GM23338 (cell line): ENCODE data around the gene PIN1. TPM values are rescaled to one million over a fixed set of nuclear protein-coding genes. Genes with fewer than 3 reads are reported as not detected.

Source experiments
- ATAC-seq: fragments of 200-7000 bp; cut with Tn5 transposase; 3 replicates; pipeline ENCODE4 v1.9.1; 2020
- DNase-seq: peaks from one replicate; pipeline ENCODE4 v3.0.0-alpha.2; 2015; ENCODE audit warnings: low spot score
- H2AFZ ChIP-seq: fragments of 200-600 bp; sonication (generic); 2 replicates; pipeline ENCODE4 v1.8.0; 2016; ENCODE audit warnings: antibody characterized with exemption, mild to moderate bottlenecking, moderate library complexity
- H3F3A ChIP-seq: fragments of 200-600 bp; sonication (generic); replicated peaks from 2 replicates; pipeline ENCODE4 v1.8.0; 2017; ENCODE audit warnings: antibody characterized with exemption, mixed run types, low read depth
- H3K27ac ChIP-seq: fragments of 200-600 bp; sonication (generic); 2 replicates; pipeline ENCODE4 v1.6.1; 2016; ENCODE audit warnings: low read depth
- H3K27me3 ChIP-seq: fragments of 200-600 bp; sonication (generic); 2 replicates; pipeline ENCODE4 v1.8.0; 2016; ENCODE audit warnings: mild to moderate bottlenecking, mixed run types, moderate library complexity; ENCODE audit not compliant: insufficient read depth
- H3K36me3 ChIP-seq: fragments of 200-600 bp; sonication (generic); 2 replicates; pipeline ENCODE4 v1.8.0; 2016; ENCODE audit warnings: mild to moderate bottlenecking; ENCODE audit not compliant: insufficient read depth
- H3K4me1 ChIP-seq: fragments of 200-600 bp; sonication (generic); 2 replicates; pipeline ENCODE4 v1.8.0; 2016; ENCODE audit warnings: mild to moderate bottlenecking, moderate library complexity; ENCODE audit not compliant: insufficient read depth
- H3K4me2 ChIP-seq: fragments of 200-600 bp; sonication (generic); 2 replicates; pipeline ENCODE4 v1.7.1; 2017; ENCODE audit warnings: mixed run types
- H3K4me3 ChIP-seq: fragments of 200-600 bp; sonication (generic); 2 replicates; pipeline ENCODE4 v1.6.1; 2016; ENCODE audit warnings: mixed run types
- H3K79me2 ChIP-seq: fragments of 200-600 bp; sonication (generic); replicated peaks from 2 replicates; pipeline ENCODE4 v1.8.0; 2017; ENCODE audit warnings: mild to moderate bottlenecking; ENCODE audit not compliant: insufficient read depth
- H3K9me2 ChIP-seq: fragments of 200-600 bp; sonication (generic); 2 replicates; pipeline ENCODE4 v1.8.0; 2017; ENCODE audit not compliant: insufficient read depth
- H4K20me1 ChIP-seq: fragments of 200-600 bp; sonication (generic); replicated peaks from 2 replicates; pipeline ENCODE4 v1.8.0; 2017; ENCODE audit warnings: mild to moderate bottlenecking; ENCODE audit not compliant: insufficient read depth
- H3K27ac Mint-ChIP-seq: 2 replicates; pipeline ENCODE4 v1.8.0; 2020; ENCODE audit warnings: inconsistent platforms, mild to moderate bottlenecking, moderate library complexity, mixed read lengths
- H3K27me3 Mint-ChIP-seq: 3 replicates; pipeline ENCODE4 v1.8.0; 2022; ENCODE audit warnings: low read depth, mild to moderate bottlenecking, moderate library complexity, mixed read lengths, inconsistent platforms; ENCODE audit not compliant: insufficient read depth, poor library complexity
- H3K36me3 Mint-ChIP-seq: 3 replicates; pipeline ENCODE4 v1.8.0; 2021; ENCODE audit warnings: low read depth, mild to moderate bottlenecking, inconsistent platforms, moderate library complexity, mixed read lengths
- H3K4me1 Mint-ChIP-seq: 3 replicates; pipeline ENCODE4 v1.8.0; 2020; ENCODE audit warnings: mild to moderate bottlenecking, inconsistent platforms, mixed read lengths
- H3K4me3 Mint-ChIP-seq: 3 replicates; pipeline ENCODE4 v1.8.0; 2021; ENCODE audit warnings: moderate library complexity, mild to moderate bottlenecking, inconsistent platforms, mixed read lengths
- H3K9me3 Mint-ChIP-seq: 3 replicates; pipeline ENCODE4 v1.8.0; 2020; ENCODE audit warnings: moderate library complexity, mild to moderate bottlenecking, inconsistent platforms, mixed read lengths
- CREB1 ChIP-seq: fragments of 250-450 bp; sonication (Bioruptor Pico); IDR thresholded peaks from 2 replicates; pipeline ENCODE4 v1.5.0; 2020; ENCODE audit warnings: low read depth, mild to moderate bottlenecking, moderate library complexity
- EZH2 ChIP-seq: fragments of 200-600 bp; sonication (generic); IDR thresholded peaks from one replicate; pipeline ENCODE4 v1.8.0; 2017; ENCODE audit warnings: antibody characterized with exemption, mild to moderate bottlenecking, low read depth; ENCODE audit not compliant: unreplicated experiment
- EZH2phosphoT487 ChIP-seq: fragments of 200-600 bp; sonication (generic); IDR thresholded peaks from one replicate; pipeline ENCODE4 v1.8.1; 2018; ENCODE audit warnings: antibody characterized with exemption; ENCODE audit not compliant: unreplicated experiment
- JUNB ChIP-seq: IDR thresholded peaks from one replicate; pipeline ENCODE4 v1.6.1; 2016; ENCODE audit warnings: antibody characterized with exemption; ENCODE audit not compliant: unreplicated experiment
- NANOG ChIP-seq: IDR thresholded peaks from 2 replicates; pipeline ENCODE4 v1.6.1; 2016; ENCODE audit warnings: antibody characterized with exemption, borderline replicate concordance
- POLR2AphosphoS5 ChIP-seq: IDR thresholded peaks from 2 replicates; pipeline ENCODE4 v1.6.1; 2016; ENCODE audit warnings: antibody characterized with exemption, low read depth
- STAT1 ChIP-seq: IDR thresholded peaks from one replicate; pipeline ENCODE4 v1.6.1; 2016; ENCODE audit warnings: antibody characterized with exemption; ENCODE audit not compliant: unreplicated experiment
- ZNF114 ChIP-seq: fragments of 250-450 bp; sonication (Bioruptor Pico); IDR thresholded peaks from 2 replicates; pipeline ENCODE4 v1.5.0; 2020; ENCODE audit warnings: mild to moderate bottlenecking, moderate library complexity
- ZNF331 ChIP-seq: fragments of 250-450 bp; sonication (Bioruptor Pico); IDR thresholded peaks from 2 replicates; pipeline ENCODE4 v1.5.0; 2020; ENCODE audit warnings: low read depth, mild to moderate bottlenecking, moderate library complexity
- polyA plus RNA-seq: library from polyadenylated mRNA; unstranded; fragments of >200 nt; fragmentation: Nextera tagmentation; extraction: Ambion mirVana; gene quantifications from 2 replicates; pipeline ENCODE4 v1.2.1, GENCODE V29; 2016
- total RNA-seq: library from RNA; depleted of rRNA; stranded (reverse); fragments of >200 nt; shearing (Covaris generic); gene quantifications from 2 replicates; pipeline ENCODE4 v1.2.3, GENCODE V29; 2014
- TF ChIP-seq, protein P1 (sequence below): fragments of 250-450 bp; sonication (Bioruptor Pico); IDR thresholded peaks from 2 replicates; pipeline ENCODE4 v1.5.0; 2020; ENCODE audit warnings: mild to moderate bottlenecking, moderate library complexity
- TF ChIP-seq, protein P2 (sequence below): IDR thresholded peaks from 2 replicates; pipeline ENCODE4 v1.6.1; 2016; ENCODE audit warnings: antibody characterized with exemption
- TF ChIP-seq, protein P3 (sequence below): IDR thresholded peaks from one replicate; pipeline ENCODE4 v1.6.1; 2018; ENCODE audit warnings: antibody characterized with exemption; ENCODE audit not compliant: unreplicated experiment

Gene PIN1
- total and polyA plus RNA-seq, 2 experiments from 2014 or later, result 127 TPM

DNA sequence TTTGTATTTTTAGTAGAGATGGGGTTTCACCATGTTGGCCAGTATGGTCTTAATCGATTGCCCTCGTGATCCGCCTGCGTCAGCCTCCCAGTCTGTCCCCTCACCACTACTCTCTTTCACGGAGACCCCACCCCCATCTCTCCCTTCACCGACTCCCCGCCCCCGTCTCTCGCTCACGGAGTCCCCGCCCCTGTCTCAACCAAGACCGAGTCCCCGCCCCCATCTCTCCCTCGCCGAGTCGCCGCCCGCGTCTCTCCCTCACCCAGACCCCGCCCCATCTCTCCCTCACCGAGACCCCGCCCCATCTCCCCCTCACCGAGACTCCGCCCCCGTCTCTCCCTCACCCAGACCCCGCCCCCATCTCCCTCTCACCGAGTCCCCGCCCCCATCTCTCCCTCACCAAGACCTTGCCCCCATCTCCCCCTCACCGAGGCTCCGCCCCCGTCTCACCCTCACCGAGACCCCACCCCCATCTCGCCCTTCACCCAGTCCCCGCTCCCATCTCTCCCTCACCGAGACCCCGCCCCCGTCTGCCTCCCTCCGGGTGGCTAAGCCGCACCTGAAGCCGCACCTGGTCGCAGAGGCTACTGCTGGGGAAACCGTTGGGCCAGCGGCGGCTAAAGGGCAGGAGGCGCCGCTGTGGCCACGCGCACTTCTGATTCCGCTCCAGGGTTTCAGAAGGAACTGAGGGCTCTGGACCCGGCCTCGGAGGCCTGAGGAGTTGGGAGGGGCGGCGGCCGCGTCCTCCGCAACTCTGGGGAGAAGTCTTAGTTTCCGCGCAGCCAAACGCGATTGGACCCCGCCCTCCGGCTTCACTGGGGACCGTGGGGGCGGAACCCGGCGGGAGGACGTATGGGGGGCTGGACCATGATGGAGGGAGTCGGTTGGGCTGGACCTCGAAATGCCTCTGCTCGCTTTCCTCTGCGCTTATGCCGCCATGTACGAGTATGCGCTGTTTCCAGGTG lies 49.5 kb upstream of the PIN1 start:
- peaks cover 18% of the 10 kb centered on the region for H3K36me3 Mint-ChIP-seq
- Histone ChIP-seq H4K20me1 (no peaks in the 10 kb centered on the region; the same call in 1 of the 2 replicates), H3K36me3 (no peaks in the 10 kb centered on the region), H2AFZ (peak overlapping the region; percentile 47; the same call in 1 of the 2 replicates), H3K4me3 (peak overlapping the region; percentile 80), H3K27me3 (no peaks in the 10 kb centered on the region), H3K9me2 (no peaks in the 10 kb centered on the region; the same call in 1 of the 2 replicates), H3K27ac (peak overlapping the region; percentile 99), H3K4me2 (peak overlapping the region; percentile 91), H3F3A (peaks cover 20% of the 10 kb centered on the region), H3K4me1 (peaks cover 41% of the 10 kb centered on the region), H3K79me2 (peaks cover 22% of the 10 kb centered on the region)
- TF ChIP-seq, protein P1, sequence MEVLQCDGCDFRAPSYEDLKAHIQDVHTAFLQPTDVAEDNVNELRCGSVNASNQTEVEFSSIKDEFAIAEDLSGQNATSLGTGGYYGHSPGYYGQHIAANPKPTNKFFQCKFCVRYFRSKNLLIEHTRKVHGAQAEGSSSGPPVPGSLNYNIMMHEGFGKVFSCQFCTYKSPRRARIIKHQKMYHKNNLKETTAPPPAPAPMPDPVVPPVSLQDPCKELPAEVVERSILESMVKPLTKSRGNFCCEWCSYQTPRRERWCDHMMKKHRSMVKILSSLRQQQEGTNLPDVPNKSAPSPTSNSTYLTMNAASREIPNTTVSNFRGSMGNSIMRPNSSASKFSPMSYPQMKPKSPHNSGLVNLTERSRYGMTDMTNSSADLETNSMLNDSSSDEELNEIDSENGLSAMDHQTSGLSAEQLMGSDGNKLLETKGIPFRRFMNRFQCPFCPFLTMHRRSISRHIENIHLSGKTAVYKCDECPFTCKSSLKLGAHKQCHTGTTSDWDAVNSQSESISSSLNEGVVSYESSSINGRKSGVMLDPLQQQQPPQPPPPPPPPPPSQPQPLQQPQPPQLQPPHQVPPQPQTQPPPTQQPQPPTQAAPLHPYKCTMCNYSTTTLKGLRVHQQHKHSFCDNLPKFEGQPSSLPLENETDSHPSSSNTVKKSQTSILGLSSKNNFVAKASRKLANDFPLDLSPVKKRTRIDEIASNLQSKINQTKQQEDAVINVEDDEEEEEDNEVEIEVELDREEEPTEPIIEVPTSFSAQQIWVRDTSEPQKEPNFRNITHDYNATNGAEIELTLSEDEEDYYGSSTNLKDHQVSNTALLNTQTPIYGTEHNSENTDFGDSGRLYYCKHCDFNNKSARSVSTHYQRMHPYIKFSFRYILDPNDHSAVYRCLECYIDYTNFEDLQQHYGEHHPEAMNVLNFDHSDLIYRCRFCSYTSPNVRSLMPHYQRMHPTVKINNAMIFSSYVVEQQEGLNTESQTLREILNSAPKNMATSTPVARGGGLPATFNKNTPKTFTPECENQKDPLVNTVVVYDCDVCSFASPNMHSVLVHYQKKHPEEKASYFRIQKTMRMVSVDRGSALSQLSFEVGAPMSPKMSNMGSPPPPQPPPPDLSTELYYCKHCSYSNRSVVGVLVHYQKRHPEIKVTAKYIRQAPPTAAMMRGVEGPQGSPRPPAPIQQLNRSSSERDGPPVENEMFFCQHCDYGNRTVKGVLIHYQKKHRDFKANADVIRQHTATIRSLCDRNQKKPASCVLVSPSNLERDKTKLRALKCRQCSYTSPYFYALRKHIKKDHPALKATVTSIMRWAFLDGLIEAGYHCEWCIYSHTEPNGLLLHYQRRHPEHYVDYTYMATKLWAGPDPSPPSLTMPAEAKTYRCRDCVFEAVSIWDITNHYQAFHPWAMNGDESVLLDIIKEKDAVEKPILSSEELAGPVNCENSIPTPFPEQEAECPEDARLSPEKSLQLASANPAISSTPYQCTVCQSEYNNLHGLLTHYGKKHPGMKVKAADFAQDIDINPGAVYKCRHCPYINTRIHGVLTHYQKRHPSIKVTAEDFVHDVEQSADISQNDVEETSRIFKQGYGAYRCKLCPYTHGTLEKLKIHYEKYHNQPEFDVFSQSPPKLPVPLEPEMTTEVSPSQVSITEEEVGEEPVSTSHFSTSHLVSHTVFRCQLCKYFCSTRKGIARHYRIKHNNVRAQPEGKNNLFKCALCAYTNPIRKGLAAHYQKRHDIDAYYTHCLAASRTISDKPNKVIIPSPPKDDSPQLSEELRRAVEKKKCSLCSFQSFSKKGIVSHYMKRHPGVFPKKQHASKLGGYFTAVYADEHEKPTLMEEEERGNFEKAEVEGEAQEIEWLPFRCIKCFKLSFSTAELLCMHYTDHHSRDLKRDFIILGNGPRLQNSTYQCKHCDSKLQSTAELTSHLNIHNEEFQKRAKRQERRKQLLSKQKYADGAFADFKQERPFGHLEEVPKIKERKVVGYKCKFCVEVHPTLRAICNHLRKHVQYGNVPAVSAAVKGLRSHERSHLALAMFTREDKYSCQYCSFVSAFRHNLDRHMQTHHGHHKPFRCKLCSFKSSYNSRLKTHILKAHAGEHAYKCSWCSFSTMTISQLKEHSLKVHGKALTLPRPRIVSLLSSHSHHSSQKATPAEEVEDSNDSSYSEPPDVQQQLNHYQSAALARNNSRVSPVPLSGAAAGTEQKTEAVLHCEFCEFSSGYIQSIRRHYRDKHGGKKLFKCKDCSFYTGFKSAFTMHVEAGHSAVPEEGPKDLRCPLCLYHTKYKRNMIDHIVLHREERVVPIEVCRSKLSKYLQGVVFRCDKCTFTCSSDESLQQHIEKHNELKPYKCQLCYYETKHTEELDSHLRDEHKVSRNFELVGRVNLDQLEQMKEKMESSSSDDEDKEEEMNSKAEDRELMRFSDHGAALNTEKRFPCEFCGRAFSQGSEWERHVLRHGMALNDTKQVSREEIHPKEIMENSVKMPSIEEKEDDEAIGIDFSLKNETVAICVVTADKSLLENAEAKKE (CRISPR knock-in tag), result no peak
- TF ChIP-seq NANOG (no peak), JUNB (no peak), POLR2AphosphoS5 (peak; percentile 88), ZNF114 (no peak), CREB1 (peak; percentile 43), EZH2 (no peak), ZNF331 (CRISPR knock-in tag) (no peak), STAT1 (no peak), EZH2phosphoT487 (no peak)
- TF ChIP-seq, protein P2, sequence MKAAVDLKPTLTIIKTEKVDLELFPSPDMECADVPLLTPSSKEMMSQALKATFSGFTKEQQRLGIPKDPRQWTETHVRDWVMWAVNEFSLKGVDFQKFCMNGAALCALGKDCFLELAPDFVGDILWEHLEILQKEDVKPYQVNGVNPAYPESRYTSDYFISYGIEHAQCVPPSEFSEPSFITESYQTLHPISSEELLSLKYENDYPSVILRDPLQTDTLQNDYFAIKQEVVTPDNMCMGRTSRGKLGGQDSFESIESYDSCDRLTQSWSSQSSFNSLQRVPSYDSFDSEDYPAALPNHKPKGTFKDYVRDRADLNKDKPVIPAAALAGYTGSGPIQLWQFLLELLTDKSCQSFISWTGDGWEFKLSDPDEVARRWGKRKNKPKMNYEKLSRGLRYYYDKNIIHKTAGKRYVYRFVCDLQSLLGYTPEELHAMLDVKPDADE, result peak; percentile 42; the same call in 1 of the 2 replicates
- TF ChIP-seq, protein P3, sequence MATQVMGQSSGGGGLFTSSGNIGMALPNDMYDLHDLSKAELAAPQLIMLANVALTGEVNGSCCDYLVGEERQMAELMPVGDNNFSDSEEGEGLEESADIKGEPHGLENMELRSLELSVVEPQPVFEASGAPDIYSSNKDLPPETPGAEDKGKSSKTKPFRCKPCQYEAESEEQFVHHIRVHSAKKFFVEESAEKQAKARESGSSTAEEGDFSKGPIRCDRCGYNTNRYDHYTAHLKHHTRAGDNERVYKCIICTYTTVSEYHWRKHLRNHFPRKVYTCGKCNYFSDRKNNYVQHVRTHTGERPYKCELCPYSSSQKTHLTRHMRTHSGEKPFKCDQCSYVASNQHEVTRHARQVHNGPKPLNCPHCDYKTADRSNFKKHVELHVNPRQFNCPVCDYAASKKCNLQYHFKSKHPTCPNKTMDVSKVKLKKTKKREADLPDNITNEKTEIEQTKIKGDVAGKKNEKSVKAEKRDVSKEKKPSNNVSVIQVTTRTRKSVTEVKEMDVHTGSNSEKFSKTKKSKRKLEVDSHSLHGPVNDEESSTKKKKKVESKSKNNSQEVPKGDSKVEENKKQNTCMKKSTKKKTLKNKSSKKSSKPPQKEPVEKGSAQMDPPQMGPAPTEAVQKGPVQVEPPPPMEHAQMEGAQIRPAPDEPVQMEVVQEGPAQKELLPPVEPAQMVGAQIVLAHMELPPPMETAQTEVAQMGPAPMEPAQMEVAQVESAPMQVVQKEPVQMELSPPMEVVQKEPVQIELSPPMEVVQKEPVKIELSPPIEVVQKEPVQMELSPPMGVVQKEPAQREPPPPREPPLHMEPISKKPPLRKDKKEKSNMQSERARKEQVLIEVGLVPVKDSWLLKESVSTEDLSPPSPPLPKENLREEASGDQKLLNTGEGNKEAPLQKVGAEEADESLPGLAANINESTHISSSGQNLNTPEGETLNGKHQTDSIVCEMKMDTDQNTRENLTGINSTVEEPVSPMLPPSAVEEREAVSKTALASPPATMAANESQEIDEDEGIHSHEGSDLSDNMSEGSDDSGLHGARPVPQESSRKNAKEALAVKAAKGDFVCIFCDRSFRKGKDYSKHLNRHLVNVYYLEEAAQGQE, result no peak
- peak overlapping the region; percentile 98 for H3K27ac Mint-ChIP-seq
- H3K4me1 Mint-ChIP-seq, result peaks cover 45% of the 10 kb centered on the region
- ATAC-seq (peak; percentile 82), DNase-seq (peak; percentile 100)
- H3K9me3 Mint-ChIP-seq, result peaks cover 5% of the 10 kb centered on the region; the same call in 2 of the 3 replicates
- peak overlapping the region; percentile 84 for H3K4me3 Mint-ChIP-seq
- peaks cover 12% of the 10 kb centered on the region for H3K27me3 Mint-ChIP-seq
